GM23248 (cell line): ENCODE data around the gene SHB. TPM values are rescaled to one million over a fixed set of nuclear protein-coding genes. Genes with fewer than 3 reads are reported as not detected.

Experiments used
- DNase-seq: peaks from one replicate; pipeline ENCODE4 v3.0.0-alpha.2; 2015
- H2AFZ ChIP-seq: fragments of 200-600 bp; sonication (generic); 2 replicates; pipeline ENCODE4 v1.6.1; 2016; ENCODE audit warnings: antibody characterized with exemption
- H3F3A ChIP-seq: fragments of 200-600 bp; sonication (generic); 2 replicates; pipeline ENCODE4 v1.6.1; 2016; ENCODE audit warnings: mild to moderate bottlenecking, antibody characterized with exemption, mixed run types; ENCODE audit not compliant: insufficient read depth
- H3K27ac ChIP-seq: fragments of 200-600 bp; sonication (generic); 2 replicates; pipeline ENCODE4 v1.5.1; 2016; ENCODE audit warnings: mild to moderate bottlenecking
- H3K27me3 ChIP-seq: fragments of 200-600 bp; sonication (generic); replicated peaks from 2 replicates; pipeline ENCODE4 v1.6.1; 2016; ENCODE audit warnings: mild to moderate bottlenecking; ENCODE audit not compliant: insufficient read depth
- H3K36me3 ChIP-seq: fragments of 200-600 bp; sonication (generic); 2 replicates; pipeline ENCODE4 v1.6.1; 2016; ENCODE audit warnings: low read depth, mild to moderate bottlenecking
- H3K4me1 ChIP-seq: fragments of 200-600 bp; sonication (generic); 2 replicates; pipeline ENCODE4 v1.6.1; 2016; ENCODE audit warnings: mild to moderate bottlenecking; ENCODE audit not compliant: insufficient read depth
- H3K4me2 ChIP-seq: fragments of 200-600 bp; sonication (generic); one replicate; pipeline ENCODE4 v1.6.1; 2016; ENCODE audit warnings: mild to moderate bottlenecking; ENCODE audit not compliant: unreplicated experiment
- H3K4me3 ChIP-seq: fragments of 200-600 bp; sonication (generic); 2 replicates; pipeline ENCODE4 v1.5.1; 2016; ENCODE audit warnings: mild to moderate bottlenecking
- H3K79me2 ChIP-seq: fragments of 200-600 bp; sonication (generic); 2 replicates; pipeline ENCODE4 v1.6.1; 2016; ENCODE audit warnings: mild to moderate bottlenecking; ENCODE audit not compliant: insufficient read depth
- H3K9ac ChIP-seq: fragments of 200-600 bp; sonication (generic); 2 replicates; pipeline ENCODE4 v1.6.1; 2016; ENCODE audit warnings: mild to moderate bottlenecking
- H3K9me2 ChIP-seq: fragments of 200-600 bp; sonication (generic); 2 replicates; pipeline ENCODE4 v1.6.1; 2016; ENCODE audit warnings: mixed run types, mild to moderate bottlenecking, moderate library complexity; ENCODE audit not compliant: insufficient read depth
- H3K9me3 ChIP-seq: fragments of 200-600 bp; sonication (generic); one replicate; pipeline ENCODE4 v1.6.1; 2017; ENCODE audit warnings: low read depth
- H4K20me1 ChIP-seq: fragments of 200-600 bp; sonication (generic); 2 replicates; pipeline ENCODE4 v1.6.0; 2016; ENCODE audit not compliant: insufficient read depth
- EZH2 ChIP-seq: fragments of 200-600 bp; sonication (generic); IDR thresholded peaks from 2 replicates; pipeline ENCODE4 v1.6.1; 2018; ENCODE audit warnings: antibody characterized with exemption, mild to moderate bottlenecking; ENCODE audit not compliant: insufficient read depth, poor library complexity, severe bottlenecking
- EZH2phosphoT487 ChIP-seq: fragments of 200-600 bp; sonication (generic); IDR thresholded peaks from 2 replicates; pipeline ENCODE4 v1.6.1; 2018; ENCODE audit warnings: antibody characterized with exemption, moderate library complexity, mild to moderate bottlenecking, low read depth; ENCODE audit not compliant: insufficient read depth
- WGBS, 2 experiments: methylation state at CpG; one replicate each; pipeline ENCODE4 v1.1.6; 2015 to 2017; ENCODE audit warnings: low lambda C conversion rate in 2 of 2, low coverage in 1 of 2; ENCODE audit errors: missing lambda C conversion rate in 2 of 2; 5-methylcytosine and 5-hydroxymethylcytosine counted together
- in situ Hi-C: fragments of 300-500 bp; cut with MboI; formaldehyde crosslinking; loops from 2 replicates; pipeline ENCODE4 v1.15.0; 2020
- polyA plus RNA-seq: library from polyadenylated mRNA; unstranded; fragments of >200 nt; fragmentation: Nextera tagmentation; extraction: Ambion mirVana; gene quantifications from 2 replicates; pipeline ENCODE4 v1.2.1, GENCODE V29; 2016
- total RNA-seq: library from RNA; depleted of rRNA; stranded (reverse); fragments of >200 nt; shearing (Covaris generic); gene quantifications from 2 replicates; pipeline ENCODE4 v1.2.3, GENCODE V29; 2014

Gene SHB
- total and polyA plus RNA-seq, 2 experiments from 2014 or later, result 3.9 to 11.1 TPM

GRCh38 chr9:38008168-38009034 is 60.6 kb downstream of the SHB start:
- Histone ChIP-seq H3K9me3 (no peaks in the 10 kb centered on the region), H3K79me2 (peaks cover 79% of the 10 kb centered on the region), H3K9ac (peak overlapping the region; percentile 72), H4K20me1 (no peaks in the 10 kb centered on the region), H3K4me1 (peaks cover 24% of the 10 kb centered on the region), H3K27me3 (no peaks in the 10 kb centered on the region), H3K36me3 (no peaks in the 10 kb centered on the region), H2AFZ (no peak overlapping the region), H3K27ac (peak overlapping the region; percentile 89), H3K4me3 (peak overlapping the region; percentile 23; the same call in 1 of the 2 replicates), H3K9me2 (no peaks in the 10 kb centered on the region), H3K4me2 (peak overlapping the region; percentile 60), H3F3A (peaks cover 12% of the 10 kb centered on the region)
- peak; percentile 98 for DNase-seq
- 6% methylated on average over 10 of the region's 10 CpGs for WGBS, 2 experiments
- TF ChIP-seq EZH2phosphoT487, result no peak
- no peak for TF ChIP-seq EZH2
- in situ Hi-C loops, result no loop called here

- no peak overlapping the region for H2AFZ ChIP-seq
- H3K9me2 ChIP-seq, result no peaks in the 10 kb centered on the region
- H3K36me3 ChIP-seq, result no peaks in the 10 kb centered on the region
- 98% methylated on average over 5 of the region's 5 CpGs for WGBS, 2 experiments
- H3K9me3 ChIP-seq, result no peaks in the 10 kb centered on the region
- in situ Hi-C loops, result no loop called here
- H3K4me3 ChIP-seq, result no peak overlapping the region
- DNase-seq, result no peak
- H3K4me1 ChIP-seq, result peaks cover 24% of the 10 kb centered on the region
- no peaks in the 10 kb centered on the region for H4K20me1 ChIP-seq
- peaks cover 12% of the 10 kb centered on the region for H3F3A ChIP-seq
- TF ChIP-seq EZH2phosphoT487, result no peak
- TF ChIP-seq EZH2, result no peak
- H3K27ac ChIP-seq, result no peak overlapping the region
- H3K79me2 ChIP-seq, result peaks cover 75% of the 10 kb centered on the region
- no peak overlapping the region for H3K9ac ChIP-seq
- no peaks in the 10 kb centered on the region for H3K27me3 ChIP-seq
- no peak overlapping the region for H3K4me2 ChIP-seq
Measured at GRCh38 chr9:38007016-38007415, 62.0 kb downstream of the SHB start.

- no peak for DNase-seq
- Histone ChIP-seq H3K27me3 (no peaks in the 10 kb centered on the region), H3K4me1 (peaks cover 24% of the 10 kb centered on the region), H3K9me3 (no peaks in the 10 kb centered on the region), H3K4me3 (no peak overlapping the region), H4K20me1 (no peaks in the 10 kb centered on the region), H3K9ac (no peak overlapping the region), H2AFZ (no peak overlapping the region), H3K4me2 (no peak overlapping the region), H3K79me2 (peaks cover 70% of the 10 kb centered on the region), H3K27ac (no peak overlapping the region), H3K9me2 (no peaks in the 10 kb centered on the region), H3K36me3 (no peaks in the 10 kb centered on the region), H3F3A (peaks cover 12% of the 10 kb centered on the region)
- TF ChIP-seq EZH2 (no peak), EZH2phosphoT487 (no peak)
- WGBS, 2 experiments, result 87% methylated on average over 7 of the region's 7 CpGs
- in situ Hi-C loops, result no loop called here
Measured at GRCh38 chr9:38006163-38006562, 62.9 kb downstream of the SHB start.

GRCh38 chr9:38004809-38005560 is 64.0 kb downstream of the SHB start:
- Histone ChIP-seq H3K9me3 (no peaks in the 10 kb centered on the region), H3K27me3 (no peaks in the 10 kb centered on the region), H3K4me3 (no peak overlapping the region), H3F3A (peaks cover 11% of the 10 kb centered on the region), H3K36me3 (no peaks in the 10 kb centered on the region), H3K9me2 (no peaks in the 10 kb centered on the region), H3K4me1 (peaks cover 26% of the 10 kb centered on the region), H2AFZ (no peak overlapping the region), H4K20me1 (no peaks in the 10 kb centered on the region), H3K9ac (no peak overlapping the region), H3K79me2 (peaks cover 63% of the 10 kb centered on the region), H3K27ac (no peak overlapping the region), H3K4me2 (no peak overlapping the region)
- no peak for DNase-seq
- in situ Hi-C loops, result no loop called here
- WGBS, 2 experiments, result 95 to 97% methylated on average over 12 of the region's 12 CpGs
- TF ChIP-seq EZH2phosphoT487 (no peak), EZH2 (no peak)
